HepG2 (cell line): ENCODE measurements around the gene SAMD5. TPM values are rescaled to one million over a fixed set of nuclear protein-coding genes. Genes with fewer than 3 reads are reported as not detected.
"Not testable (repeated sequence)": the region's sequence is repeated elsewhere in the genome, so short reads cannot be mapped to it uniquely, and the experiment has no call there.

Source experiments
- ATAC-seq: fragments of 200-7000 bp; cut with Tn5 transposase; 3 replicates; pipeline ENCODE4 v1.9.1; 2020; ENCODE audit warnings: mild to moderate bottlenecking, moderate library complexity
- BruUV-seq: library from RNA; stranded (reverse); fragments of 400-500 nt; replicated peaks from 2 replicates; lab custom pipeline; 2021; lab: Mats Ljungman, UMichigan
- CTCF ChIA-PET: fragments of 300-600 bp; formaldehyde crosslinking; extraction: SDS; loops from one replicate; lab custom pipeline; 2021; ENCODE audit warnings: low total read pairs, inconsistent platforms, low intra/inter-chr PET ratio; lab: Yijun Ruan, JAX
- POLR2A ChIA-PET: fragments of 350-600 bp; sonication (Branson Sonifier 250); formaldehyde crosslinking; loops from one replicate; lab custom pipeline; 2020; ENCODE audit warnings: antibody characterized with exemption, inconsistent platforms; lab: Yijun Ruan, JAX
- DNase-seq: peaks from one replicate; pipeline ENCODE4 v3.0.0-alpha.2; 2015; ENCODE audit warnings: low spot score
- FAIRE-seq: peaks from 3 replicates; lab custom pipeline; 2011; peaks lifted over from hg19 to GRCh38; lab: Jason Lieb, UNC
- H2AFZ ChIP-seq: one replicate; pipeline ENCODE4 v1.6.1; 2011; ENCODE audit warnings: low read length, inconsistent platforms
- H3K27ac ChIP-seq: fragments of 300-600 bp; 3 replicates; pipeline ENCODE4 v1.8.0; 2011; ENCODE audit warnings: mixed run types, mild to moderate bottlenecking, mixed read lengths, low read length, inconsistent platforms; ENCODE audit not compliant: insufficient read depth; ENCODE audit errors: extremely low read length
- H3K27me3 ChIP-seq, 2 experiments: fragments of 200-600 bp in 1 of 2; 2 replicates in 1 of 2; 3 replicates in 1 of 2; pipeline versions ENCODE4 v1.6.0 to v1.8.0; 2011; ENCODE audit warnings: low read length in 2 of 2, mild to moderate bottlenecking in 2 of 2, moderate library complexity in 2 of 2, inconsistent platforms in 1 of 2; ENCODE audit not compliant: insufficient read depth in 2 of 2, control insufficient read depth in 1 of 2
- H3K36me3 ChIP-seq, 2 experiments: fragments of 200-600 bp in 1 of 2; replicated peaks in 1 of 2; 2 replicates in 1 of 2; 3 replicates in 1 of 2; pipeline versions ENCODE4 v1.5.1 to v1.8.0; 2011; ENCODE audit warnings: low read length in 2 of 2, inconsistent platforms in 1 of 2; ENCODE audit not compliant: insufficient read depth in 2 of 2, control insufficient read depth in 1 of 2
- H3K4me1 ChIP-seq: 2 replicates; pipeline ENCODE4 v1.5.1; 2012; ENCODE audit warnings: low read length, inconsistent platforms; ENCODE audit not compliant: insufficient read depth
- H3K4me2 ChIP-seq: 2 replicates; pipeline ENCODE4 v1.6.0; 2011; ENCODE audit warnings: low read depth, low read length, inconsistent platforms
- H3K4me3 ChIP-seq, 3 experiments: fragments of 200-600 bp in 1 of 3; sonication (generic), shearing (Covaris generic) in 1 of 3; replicated peaks in 1 of 3; 2 replicates each; pipeline ENCODE4 v1.5.1; 2011 to 2016; ENCODE audit warnings: low read length in 3 of 3, inconsistent platforms in 2 of 3, low read depth in 2 of 3, mild to moderate bottlenecking in 2 of 3, control low read depth in 1 of 3, mixed read lengths in 1 of 3; ENCODE audit not compliant: insufficient read depth in 1 of 3
- H3K79me2 ChIP-seq: one replicate; pipeline ENCODE4 v1.6.1; 2011; ENCODE audit warnings: low read length, inconsistent platforms; ENCODE audit not compliant: insufficient read depth
- H3K9ac ChIP-seq: 2 replicates; pipeline ENCODE4 v1.6.0; 2011; ENCODE audit warnings: mild to moderate bottlenecking, low read depth, low read length, inconsistent platforms; ENCODE audit not compliant: insufficient read depth
- H3K9me3 ChIP-seq: 2 replicates; pipeline ENCODE4 v1.5.1; 2012; ENCODE audit warnings: mild to moderate bottlenecking, low read length
- H4K20me1 ChIP-seq: 2 replicates; pipeline ENCODE4 v1.6.0; 2011; ENCODE audit warnings: inconsistent platforms, mild to moderate bottlenecking, low read length, moderate library complexity; ENCODE audit not compliant: insufficient read depth
- CCAR2 ChIP-seq: fragments of 200-400 bp; formaldehyde crosslinking; optimal IDR thresholded peaks from 2 replicates; pipeline ENCODE3; 2018; ENCODE audit warnings: low read depth, mild to moderate bottlenecking, low read length, moderate library complexity
- CSRNP2 ChIP-seq: sonication (generic); formaldehyde crosslinking; conservative IDR thresholded peaks from 2 replicates; pipeline ENCODE4 v1.8.0; 2022; ENCODE audit warnings: low read depth, missing genetic modification reagents
- GTF2F1 ChIP-seq: fragments of 150-350 bp; IDR thresholded peaks from 2 replicates; pipeline ENCODE4 v1.6.1; 2014; ENCODE audit warnings: low read length
- KLF11 ChIP-seq: IDR thresholded peaks from 2 replicates; pipeline ENCODE4 v1.6.1; 2016; ENCODE audit warnings: missing compliant biosample characterization
- TGIF2 ChIP-seq: IDR thresholded peaks from 2 replicates; pipeline ENCODE4 v1.6.1; 2016; ENCODE audit warnings: control low read depth, missing compliant biosample characterization
- THAP7 ChIP-seq: sonication (generic); formaldehyde crosslinking; IDR thresholded peaks from 2 replicates; pipeline ENCODE4 v1.8.1; 2023; ENCODE audit warnings: mild to moderate bottlenecking, missing genetic modification reagents
- TRAFD1 ChIP-seq: sonication (generic); formaldehyde crosslinking; IDR thresholded peaks from 2 replicates; pipeline ENCODE4 v1.5.1; 2020; ENCODE audit warnings: missing genetic modification reagents, mild to moderate bottlenecking, borderline replicate concordance
- ZNF703 ChIP-seq: sonication (generic); formaldehyde crosslinking; IDR thresholded peaks from 2 replicates; pipeline ENCODE4 v1.5.1; 2020; ENCODE audit warnings: missing genetic modification reagents, mild to moderate bottlenecking, moderate library complexity, borderline replicate concordance
- ZNF740 ChIP-seq: sonication (generic); formaldehyde crosslinking; IDR thresholded peaks from 2 replicates; pipeline ENCODE4 v1.4.0; 2020; ENCODE audit warnings: missing genetic modification reagents
- WGBS: methylation state at CpG from one replicate; pipeline ENCODE4 v1.1.6; 2017; ENCODE audit warnings: low lambda C conversion rate; 5-methylcytosine and 5-hydroxymethylcytosine counted together
- in situ Hi-C: cut with HindIII; loops from 2 replicates; pipeline ENCODE4 v1.10.0; 2017; ENCODE audit warnings: low pct_unique_long_range_greater_than_20kb; ENCODE audit not compliant: extremely low pct_ligation_motif_present
- intact Hi-C: fragments of 100-400 bp; cut with micrococcal nuclease; formaldehyde crosslinking; loops from one replicate; pipeline ENCODE4 v1.10.0; 2022; ENCODE audit not compliant: unreplicated experiment
- polyA plus RNA-seq, 8 experiments: library from polyadenylated mRNA; depleted of rRNA in 3 of 8; stranded (reverse) in 7 of 8; unstranded in 1 of 8; fragments of >200 nt; fragmentation: Illumina TruSeq in 4 of 8; extraction: Trizol in 4 of 8; gene quantifications; 2 replicates each; pipeline versions ENCODE4 v1.2.1 to v1.2.3, GENCODE V29; 2011 to 2016; ENCODE audit warnings: low read depth in 4 of 8, missing spikeins in 1 of 8, mixed read lengths in 1 of 8; ENCODE audit not compliant: insufficient read depth in 1 of 8
- total RNA-seq, 5 experiments: library from RNA; depleted of rRNA; stranded (reverse); fragments of >200 nt; fragmentation: Illumina TruSeq; extraction: Trizol; gene quantifications; 2 replicates each; pipeline ENCODE4 v1.2.3, GENCODE V29; 2016; ENCODE audit warnings: low read depth in 1 of 5

Gene SAMD5
- total and polyA plus RNA-seq, 2 of the 13 experiments (the other 11 are each of a cell fraction or from before 2014, with no cell fraction given) = 0.02 to 0.07 TPM

- WGBS = 32% methylated on average over 5 of the region's 5 CpGs
- Histone ChIP-seq H3K4me1 (no peaks in the 10 kb centered on the region), H3K9ac (no peak overlapping the region), H3K27me3 (peaks cover 0 to 2% of the 10 kb centered on the region in 2 experiments; a peak in 1 of 5 replicates), H4K20me1 (no peaks in the 10 kb centered on the region), H3K36me3 (no peaks in the 10 kb centered on the region), H3K4me3 (no peak overlapping the region), H3K79me2 (no peaks in the 10 kb centered on the region), H3K27ac (no peak overlapping the region), H3K9me3 (no peaks in the 10 kb centered on the region), H2AFZ (no peak overlapping the region), H3K4me2 (no peak overlapping the region)
- CTCF ChIA-PET = no interaction called here
- ATAC-seq = no peak
- TF ChIP-seq ZNF703 (CRISPR knock-in tag) = no peak
- TF ChIP-seq TRAFD1 (CRISPR knock-in tag) = no peak
- no peak for TF ChIP-seq CCAR2
- no peak for TF ChIP-seq THAP7 (CRISPR knock-in tag)
- TF ChIP-seq TGIF2 (CRISPR knock-in tag) = no peak
- no peak for TF ChIP-seq CSRNP2 (CRISPR knock-in tag)
- no peak for TF ChIP-seq GTF2F1
- no peak for TF ChIP-seq KLF11 (CRISPR knock-in tag)
- no peak for TF ChIP-seq ZNF740 (CRISPR knock-in tag)
- in situ Hi-C loops = no loop called here
- POLR2A ChIA-PET = no interaction called here
- intact Hi-C loops = no loop called here
- BruUV-seq = no TSS peak
- DNase-seq = no peak
- no peak for FAIRE-seq
Observed at GRCh38 chr6:147540075-147540474, 31.6 kb downstream of the SAMD5 start.

GRCh38 chr6:147542436-147542835, 33.9 kb downstream of the SAMD5 start:
- WGBS = 20% methylated on average over 4 of the region's 4 CpGs

More at GRCh38 chr6:147542436-147542835, 33.9 kb downstream of the SAMD5 start:
- H4K20me1 ChIP-seq, POLR2A ChIA-PET, H3K4me3 ChIP-seq, H3K4me2 ChIP-seq, H3K79me2 ChIP-seq, CTCF ChIA-PET, H3K9ac ChIP-seq, H3K4me1 ChIP-seq, in situ Hi-C loops, ATAC-seq, H3K36me3 ChIP-seq, FAIRE-seq, H2AFZ ChIP-seq, intact Hi-C loops, H3K27me3 ChIP-seq, H3K9me3 ChIP-seq, DNase-seq, BruUV-seq, H3K27ac ChIP-seq: not testable (repeated sequence)
